Fibroblast of mammary gland (primary cell): ENCODE measurements around the gene HOXD11.

ENCODE experiments used
- DNase-seq: peaks from one replicate; pipeline ENCODE4 v3.0.0-alpha.2; 2010; ENCODE audit warnings: low read depth
- H3K4me3 ChIP-seq: 2 replicates; pipeline ENCODE4 v1.5.1; 2011; ENCODE audit warnings: low read depth, mild to moderate bottlenecking, low read length, moderate library complexity; ENCODE audit not compliant: control insufficient read depth
- TF ChIP-seq, protein P1 (sequence below): conservative IDR thresholded peaks from 2 replicates; pipeline ENCODE4 v1.5.1; 2011; ENCODE audit warnings: low read depth, low read length, inconsistent platforms; ENCODE audit not compliant: control insufficient read depth, insufficient read depth

Gene HOXD11

DNA sequence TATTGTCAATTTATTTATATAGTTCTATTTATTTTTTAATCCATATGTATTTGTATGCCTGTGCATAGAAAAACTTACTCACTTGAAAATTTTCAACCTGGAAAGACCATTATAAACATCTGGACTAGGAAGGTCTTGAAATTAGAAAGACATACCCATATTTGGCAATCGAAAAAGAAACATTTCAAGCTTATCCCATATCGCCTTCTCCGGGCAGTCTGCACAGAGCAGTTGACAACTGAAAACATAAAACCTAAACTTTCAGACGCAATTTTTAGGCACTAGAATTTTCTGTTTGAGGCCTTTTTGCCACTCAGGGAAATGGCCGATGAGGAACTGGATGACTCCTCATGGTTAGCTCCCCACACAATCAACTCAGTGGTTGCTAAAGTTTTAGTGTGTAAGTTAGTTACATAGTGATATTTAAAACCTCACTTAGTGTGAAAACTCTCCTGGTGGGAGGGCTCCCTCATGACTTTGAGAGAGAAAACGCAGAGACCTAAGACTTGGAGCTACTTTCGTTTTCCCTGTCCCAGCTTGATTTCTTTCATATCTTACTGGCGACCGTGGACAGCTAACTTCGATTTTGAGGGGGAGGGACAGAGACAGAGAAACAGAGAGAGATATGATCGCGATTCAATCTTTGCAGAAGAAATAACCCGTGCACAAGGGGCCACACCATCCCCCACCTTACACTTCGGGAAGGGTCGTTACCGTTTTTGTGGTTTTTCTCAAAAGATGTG, 10.7 kb upstream of the HOXD11 start:
- DNase-seq = no peak
- H3K4me3 ChIP-seq = no peak overlapping the region
- TF ChIP-seq, protein P1, sequence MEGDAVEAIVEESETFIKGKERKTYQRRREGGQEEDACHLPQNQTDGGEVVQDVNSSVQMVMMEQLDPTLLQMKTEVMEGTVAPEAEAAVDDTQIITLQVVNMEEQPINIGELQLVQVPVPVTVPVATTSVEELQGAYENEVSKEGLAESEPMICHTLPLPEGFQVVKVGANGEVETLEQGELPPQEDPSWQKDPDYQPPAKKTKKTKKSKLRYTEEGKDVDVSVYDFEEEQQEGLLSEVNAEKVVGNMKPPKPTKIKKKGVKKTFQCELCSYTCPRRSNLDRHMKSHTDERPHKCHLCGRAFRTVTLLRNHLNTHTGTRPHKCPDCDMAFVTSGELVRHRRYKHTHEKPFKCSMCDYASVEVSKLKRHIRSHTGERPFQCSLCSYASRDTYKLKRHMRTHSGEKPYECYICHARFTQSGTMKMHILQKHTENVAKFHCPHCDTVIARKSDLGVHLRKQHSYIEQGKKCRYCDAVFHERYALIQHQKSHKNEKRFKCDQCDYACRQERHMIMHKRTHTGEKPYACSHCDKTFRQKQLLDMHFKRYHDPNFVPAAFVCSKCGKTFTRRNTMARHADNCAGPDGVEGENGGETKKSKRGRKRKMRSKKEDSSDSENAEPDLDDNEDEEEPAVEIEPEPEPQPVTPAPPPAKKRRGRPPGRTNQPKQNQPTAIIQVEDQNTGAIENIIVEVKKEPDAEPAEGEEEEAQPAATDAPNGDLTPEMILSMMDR = no peak

DNA sequence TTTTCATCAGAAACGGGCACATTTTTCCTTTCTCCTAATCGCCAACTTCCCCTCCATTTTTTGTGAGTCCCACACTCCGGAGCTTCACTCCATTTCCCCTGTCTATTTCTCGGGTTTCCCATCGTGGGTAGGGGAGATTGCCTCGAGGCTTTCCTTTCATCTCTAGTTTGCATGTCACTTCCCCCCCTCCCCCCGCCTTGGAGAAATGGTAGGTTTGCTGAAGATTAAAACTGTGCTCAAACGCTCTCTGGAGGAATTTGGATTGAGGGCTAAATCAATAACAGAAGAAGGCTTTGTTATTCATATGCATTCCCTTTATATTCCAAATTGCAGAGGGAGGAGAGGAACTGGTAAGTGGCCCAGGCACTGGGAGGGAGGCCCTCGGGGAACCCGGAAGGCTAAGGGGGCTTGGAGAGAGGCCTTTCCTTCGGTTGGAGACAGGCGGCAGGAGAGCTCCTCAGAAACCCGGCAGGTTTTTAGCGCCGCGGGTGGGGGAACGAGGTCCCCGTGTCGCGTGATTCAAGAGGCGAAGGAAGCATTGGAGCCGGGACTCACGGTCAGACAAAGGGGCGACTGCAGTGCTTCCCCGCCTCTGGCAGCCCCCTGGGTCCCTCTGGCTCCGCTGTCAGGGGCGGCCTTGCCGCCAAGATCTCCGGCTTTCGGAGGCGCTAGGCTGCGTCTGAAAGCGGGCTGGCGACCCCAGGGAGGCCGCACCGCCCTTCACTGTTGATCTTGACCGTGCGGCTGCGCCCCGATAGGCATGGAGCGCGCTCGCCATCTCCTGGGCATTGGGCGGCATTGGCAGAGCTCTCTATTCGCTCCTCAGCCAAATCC, 9.9 kb upstream of the HOXD11 start:
- DNase-seq = peak; percentile 59
- peak overlapping the region; percentile 7 for H3K4me3 ChIP-seq
- TF ChIP-seq, protein P1 = peak; percentile 71

DNA sequence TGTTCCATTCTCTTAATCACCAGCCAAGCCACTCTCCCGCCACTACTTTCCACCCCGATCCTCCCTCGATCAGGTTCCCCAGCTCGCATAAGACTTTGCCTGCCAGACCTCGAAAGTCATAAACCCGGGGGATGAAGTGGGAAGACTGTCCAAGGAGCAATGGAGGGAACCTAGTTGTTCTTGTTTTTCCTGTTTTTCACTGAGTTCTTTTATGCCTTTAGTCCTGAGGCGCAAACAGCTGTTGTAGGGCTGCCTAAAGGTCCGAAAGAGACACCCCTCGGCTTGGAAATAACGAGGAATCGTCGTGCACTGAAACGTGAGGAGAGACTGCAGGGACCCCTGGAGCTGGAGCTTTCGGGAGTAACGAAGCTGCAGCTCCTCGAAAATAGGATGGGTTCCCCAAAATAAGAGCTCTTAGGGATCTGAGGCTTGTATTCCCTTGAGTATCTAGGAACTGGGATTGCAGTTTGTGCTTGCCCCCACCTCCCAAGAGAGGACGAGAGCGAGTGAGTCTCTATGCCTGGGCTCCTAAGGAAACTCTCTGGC, 9.2 kb upstream of the HOXD11 start:
- TF ChIP-seq, protein P1 = no peak
- no peak for DNase-seq
- no peak overlapping the region for H3K4me3 ChIP-seq

DNA sequence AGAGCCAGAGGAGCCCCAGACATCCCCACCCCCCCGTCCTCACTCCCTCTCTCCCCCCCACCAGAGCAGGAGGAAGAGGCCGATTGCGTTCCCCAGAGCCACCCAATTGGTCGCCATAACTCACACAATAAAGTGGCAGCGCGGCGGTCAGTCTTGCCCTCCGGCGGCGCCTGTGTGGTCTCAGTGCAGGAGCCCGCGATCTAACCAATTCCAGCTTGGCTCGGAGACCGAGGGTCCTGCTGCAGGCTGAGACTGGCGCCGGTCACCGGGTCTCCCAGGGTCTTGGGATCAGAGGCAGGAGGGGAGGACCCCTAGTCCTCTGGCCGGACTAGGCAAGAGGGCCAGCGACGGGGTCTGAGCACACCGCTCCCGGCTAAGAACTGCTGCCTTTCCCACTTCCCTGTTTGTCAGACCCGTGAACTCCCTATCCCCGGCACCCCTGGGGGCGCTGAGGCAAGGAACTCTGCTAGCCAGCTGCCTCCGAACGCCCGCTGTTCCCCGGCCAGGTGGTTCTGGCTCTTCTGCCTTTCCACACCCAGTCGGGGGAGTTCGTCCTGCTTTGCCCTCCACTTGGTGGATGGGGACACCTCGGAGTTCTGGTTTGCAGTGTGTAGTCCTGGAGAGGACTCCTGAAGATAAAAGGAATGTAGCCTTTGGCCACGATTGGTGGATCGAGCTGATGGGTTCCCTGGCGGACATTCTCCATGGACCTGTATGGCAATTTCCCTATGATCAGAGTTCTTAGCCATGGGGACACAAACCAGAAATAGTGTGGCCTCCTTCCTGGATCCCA, 8.5 kb upstream of the HOXD11 start:
- no peak for DNase-seq
- TF ChIP-seq, protein P1 = no peak
- H3K4me3 ChIP-seq = no peak overlapping the region

DNA sequence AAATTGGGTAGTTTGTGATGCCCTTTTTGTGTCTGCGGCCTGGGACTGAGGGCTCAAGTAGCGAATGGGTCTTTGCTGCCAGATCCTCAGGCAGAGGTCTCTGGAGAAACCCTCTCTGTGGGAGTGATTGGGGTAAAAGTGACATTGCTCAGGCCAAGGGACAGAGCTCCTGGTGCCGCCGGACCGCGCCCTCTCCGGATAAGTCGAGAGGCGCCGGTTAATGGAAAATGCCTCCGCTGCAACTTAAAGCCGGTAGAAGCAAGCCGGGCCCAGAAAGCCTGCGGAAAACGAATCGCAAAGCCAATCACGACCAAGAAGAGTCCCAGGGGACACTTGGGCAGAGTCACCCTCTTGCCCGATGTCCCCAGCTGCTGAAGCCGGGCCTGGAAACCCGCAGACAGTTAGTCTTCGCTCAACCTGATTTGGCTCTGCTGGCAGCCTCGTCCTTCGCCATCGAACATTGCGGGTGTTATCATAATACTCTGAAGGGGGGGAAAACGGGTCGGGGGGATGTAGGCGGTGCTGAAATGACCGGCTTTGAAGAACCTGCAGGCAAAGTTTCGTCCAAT, 7.8 kb upstream of the HOXD11 start:
- DNase-seq = no peak
- TF ChIP-seq, protein P1 = no peak
- no peak overlapping the region for H3K4me3 ChIP-seq
